GM19468 (cell line): ENCODE data around the gene ATG9B.

Source experiments
- ATAC-seq: cut with Tn5 transposase; IDR thresholded peaks from one replicate; pipeline ENCODE4 v1.9.1; 2021; ENCODE audit warnings: mild to moderate bottlenecking, moderate library complexity, moderate number of reproducible peaks; ENCODE audit not compliant: unreplicated experiment; ENCODE audit errors: extremely low read depth

ATG9B gene

GRCh38 chr7:150970424-150970823, 53.9 kb downstream of the ATG9B start:
- no peak for ATAC-seq

- no peak for ATAC-seq
Measured at GRCh38 chr7:150969475-150969874, 54.8 kb downstream of the ATG9B start.

GRCh38 chr7:150968734-150969372, 55.4 kb downstream of the ATG9B start:
- ATAC-seq = no peak

- ATAC-seq = no peak
Measured at GRCh38 chr7:150968056-150968733, 56.1 kb downstream of the ATG9B start.

- no peak for ATAC-seq
Measured at GRCh38 chr7:150967349-150967748, 56.9 kb downstream of the ATG9B start.

GRCh38 chr7:150966002-150966401, 58.3 kb downstream of the ATG9B start:
- no peak for ATAC-seq

GRCh38 chr7:150965273-150965830, 58.9 kb downstream of the ATG9B start:
- ATAC-seq = no peak
